ENCODE data around the gene LIF. TPM values are rescaled to one million over a fixed set of nuclear protein-coding genes. Genes with fewer than 3 reads are reported as not detected.

The LIF gene
- total RNA-seq, 1 experiment from 2014 or later, result 34.4 TPM

DNA sequence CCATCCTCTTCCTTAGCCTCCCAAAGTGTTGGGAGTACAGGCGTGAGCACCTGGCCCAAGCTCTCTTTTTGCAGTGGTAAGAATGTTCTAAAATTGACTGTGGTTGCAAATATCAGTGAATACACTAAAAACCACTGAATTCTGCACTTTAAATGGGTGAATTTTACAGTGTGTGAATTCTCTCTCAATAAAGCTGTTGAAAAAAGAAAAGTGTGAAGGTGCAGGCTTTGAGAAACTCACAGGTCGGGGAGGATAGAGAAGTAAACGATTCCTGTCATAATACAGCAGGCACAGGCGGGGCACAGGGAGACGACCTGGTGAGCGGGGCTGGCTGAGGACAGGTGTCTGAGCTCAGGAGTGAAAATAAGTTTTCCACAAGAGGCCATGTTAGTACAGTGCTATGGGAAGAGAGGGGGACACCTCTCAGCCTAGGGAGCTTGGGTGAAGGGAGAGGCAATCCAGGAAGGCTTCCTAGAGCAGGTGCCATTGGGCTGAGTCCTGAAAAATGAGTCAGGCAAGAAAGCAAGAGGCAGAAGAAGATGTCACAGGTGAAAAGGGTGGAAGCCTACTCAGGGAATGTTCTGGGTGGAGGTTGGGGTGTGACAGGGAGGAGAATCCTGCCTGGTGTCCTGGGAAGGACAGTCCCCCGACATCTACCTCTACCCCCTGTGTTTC is 26.1 kb downstream of the LIF start:
- Histone ChIP-seq H3K9me3 (ENCODE audit: control insufficient read depth, insufficient read depth, low read depth, low read length) (no peaks in the 10 kb centered on the region), H3K27me3 (ENCODE audit: control insufficient read depth, insufficient read depth, low read length) (no peaks in the 10 kb centered on the region), H3K4me3 (ENCODE audit: low read depth in 2 of 2, low read length in 2 of 2) (no peak overlapping the region), H3K4me1 (ENCODE audit: control insufficient read depth, insufficient read depth, low read length) (peaks cover 28% of the 10 kb centered on the region), H3K36me3 (ENCODE audit: control insufficient read depth, insufficient read depth, low read length) (no peaks in the 10 kb centered on the region), H3K27ac (ENCODE audit: low read length) (peak overlapping the region; percentile 89)
- ChIA-PET POLR2A (no interaction called here), CTCF (no interaction called here)
- intact Hi-C loops (cut with micrococcal nuclease; ENCODE audit: unreplicated experiment) (no loop called here), in situ Hi-C loops (cut with HindIII; ENCODE audit: low pct_unique_long_range_greater_than_20kb, low sequenced_read_pairs) (no loop called here)
- TF ChIP-seq REST (IDR thresholded peaks at IDR 0.05; ENCODE audit: insufficient read depth in 1 of 2, low read depth in 2 of 2, low read length in 1 of 2) (no peak), TCF7L2 (IDR thresholded peaks at IDR 0.05; ENCODE audit: low read depth, low read length) (no peak)
- TF ChIP-seq, protein P1, sequence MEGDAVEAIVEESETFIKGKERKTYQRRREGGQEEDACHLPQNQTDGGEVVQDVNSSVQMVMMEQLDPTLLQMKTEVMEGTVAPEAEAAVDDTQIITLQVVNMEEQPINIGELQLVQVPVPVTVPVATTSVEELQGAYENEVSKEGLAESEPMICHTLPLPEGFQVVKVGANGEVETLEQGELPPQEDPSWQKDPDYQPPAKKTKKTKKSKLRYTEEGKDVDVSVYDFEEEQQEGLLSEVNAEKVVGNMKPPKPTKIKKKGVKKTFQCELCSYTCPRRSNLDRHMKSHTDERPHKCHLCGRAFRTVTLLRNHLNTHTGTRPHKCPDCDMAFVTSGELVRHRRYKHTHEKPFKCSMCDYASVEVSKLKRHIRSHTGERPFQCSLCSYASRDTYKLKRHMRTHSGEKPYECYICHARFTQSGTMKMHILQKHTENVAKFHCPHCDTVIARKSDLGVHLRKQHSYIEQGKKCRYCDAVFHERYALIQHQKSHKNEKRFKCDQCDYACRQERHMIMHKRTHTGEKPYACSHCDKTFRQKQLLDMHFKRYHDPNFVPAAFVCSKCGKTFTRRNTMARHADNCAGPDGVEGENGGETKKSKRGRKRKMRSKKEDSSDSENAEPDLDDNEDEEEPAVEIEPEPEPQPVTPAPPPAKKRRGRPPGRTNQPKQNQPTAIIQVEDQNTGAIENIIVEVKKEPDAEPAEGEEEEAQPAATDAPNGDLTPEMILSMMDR (IDR thresholded peaks at IDR 0.05), result no peak
- no peak for DNase-seq (ENCODE audit: low read depth, low spot score)
- no TSS peak for BruUV-seq (replicated peaks)
- no peak for ATAC-seq

GRCh38 chr22:30219668-30220278 is 26.8 kb downstream of the LIF start:
- DNase-seq (ENCODE audit: low read depth, low spot score) (no peak), ATAC-seq (no peak)
- no TSS peak for BruUV-seq (replicated peaks)
- H3K9me3 ChIP-seq (ENCODE audit: control insufficient read depth, insufficient read depth, low read depth, low read length), result no peaks in the 10 kb centered on the region
- H3K36me3 ChIP-seq (ENCODE audit: control insufficient read depth, insufficient read depth, low read length), result no peaks in the 10 kb centered on the region
- peaks cover 31% of the 10 kb centered on the region for H3K4me1 ChIP-seq (ENCODE audit: control insufficient read depth, insufficient read depth, low read length)
- no peak overlapping the region for H3K4me3 ChIP-seq (ENCODE audit: low read depth in 2 of 2, low read length in 2 of 2)
- POLR2A ChIA-PET, result no interaction called here
- TF ChIP-seq POLR2AphosphoS5 (IDR thresholded peaks at IDR 0.05; ENCODE audit: low read depth, low read length) (no peak), REST (IDR thresholded peaks at IDR 0.05; ENCODE audit: insufficient read depth in 1 of 2, low read depth in 2 of 2, low read length in 1 of 2) (no peak), TCF7L2 (IDR thresholded peaks at IDR 0.05; ENCODE audit: low read depth, low read length) (no peak), SIN3A (IDR thresholded peaks at IDR 0.05; ENCODE audit: borderline replicate concordance, insufficient read depth, low read depth, low read length) (no peak)
- TF ChIP-seq, protein P1 (IDR thresholded peaks at IDR 0.05), result no peak
- in situ Hi-C loops (cut with HindIII; ENCODE audit: low pct_unique_long_range_greater_than_20kb, low sequenced_read_pairs), result no loop called here
- no peaks in the 10 kb centered on the region for H3K27me3 ChIP-seq (ENCODE audit: control insufficient read depth, insufficient read depth, low read length)
- peak overlapping the region; percentile 89 for H3K27ac ChIP-seq (ENCODE audit: low read length)
- CTCF ChIA-PET, result no interaction called here
- intact Hi-C loops (cut with micrococcal nuclease; ENCODE audit: unreplicated experiment), result no loop called here

All from Panc1 (cell line).